ENCODE results near the gene SGTA. TPM values are rescaled to one million over a fixed set of nuclear protein-coding genes. Genes with fewer than 3 reads are reported as not detected.

The SGTA gene
- total RNA-seq, 1 donor from 2014 or later: 64.0 TPM

GRCh38 chr19:2807379-2808128 is 24.5 kb upstream of the SGTA start:
- Mint-ChIP-seq H3K4me1 (no peaks in the 10 kb centered on the region), H3K4me3 (no peak overlapping the region), H3K27ac (no peak overlapping the region), H3K27me3 (ENCODE audit: low read depth) (no peaks in the 10 kb centered on the region), H3K36me3 (peaks cover 15% of the 10 kb centered on the region), H3K9me3 (no peaks in the 10 kb centered on the region)
- no peak for DNase-seq (ENCODE audit: low spot score in 2 of 2, unreplicated experiment in 2 of 2)
- TF ChIP-seq, protein P1, sequence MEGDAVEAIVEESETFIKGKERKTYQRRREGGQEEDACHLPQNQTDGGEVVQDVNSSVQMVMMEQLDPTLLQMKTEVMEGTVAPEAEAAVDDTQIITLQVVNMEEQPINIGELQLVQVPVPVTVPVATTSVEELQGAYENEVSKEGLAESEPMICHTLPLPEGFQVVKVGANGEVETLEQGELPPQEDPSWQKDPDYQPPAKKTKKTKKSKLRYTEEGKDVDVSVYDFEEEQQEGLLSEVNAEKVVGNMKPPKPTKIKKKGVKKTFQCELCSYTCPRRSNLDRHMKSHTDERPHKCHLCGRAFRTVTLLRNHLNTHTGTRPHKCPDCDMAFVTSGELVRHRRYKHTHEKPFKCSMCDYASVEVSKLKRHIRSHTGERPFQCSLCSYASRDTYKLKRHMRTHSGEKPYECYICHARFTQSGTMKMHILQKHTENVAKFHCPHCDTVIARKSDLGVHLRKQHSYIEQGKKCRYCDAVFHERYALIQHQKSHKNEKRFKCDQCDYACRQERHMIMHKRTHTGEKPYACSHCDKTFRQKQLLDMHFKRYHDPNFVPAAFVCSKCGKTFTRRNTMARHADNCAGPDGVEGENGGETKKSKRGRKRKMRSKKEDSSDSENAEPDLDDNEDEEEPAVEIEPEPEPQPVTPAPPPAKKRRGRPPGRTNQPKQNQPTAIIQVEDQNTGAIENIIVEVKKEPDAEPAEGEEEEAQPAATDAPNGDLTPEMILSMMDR (IDR thresholded peaks at IDR 0.05; ENCODE audit: unreplicated experiment): no peak

GRCh38 chr19:2806736-2807378 is 23.8 kb upstream of the SGTA start:
- no peaks in the 10 kb centered on the region for H3K27me3 Mint-ChIP-seq (ENCODE audit: low read depth)
- peaks cover 17% of the 10 kb centered on the region for H3K36me3 Mint-ChIP-seq
- no peak overlapping the region for H3K27ac Mint-ChIP-seq
- TF ChIP-seq, protein P1 (IDR thresholded peaks at IDR 0.05; ENCODE audit: unreplicated experiment): no peak
- H3K4me3 Mint-ChIP-seq: no peak overlapping the region
- no peaks in the 10 kb centered on the region for H3K9me3 Mint-ChIP-seq
- H3K4me1 Mint-ChIP-seq: no peaks in the 10 kb centered on the region
- no peak for DNase-seq (ENCODE audit: low spot score in 2 of 2, unreplicated experiment in 2 of 2)

GRCh38 chr19:2805991-2806649 is 23.0 kb upstream of the SGTA start:
- TF ChIP-seq, protein P1 (IDR thresholded peaks at IDR 0.05; ENCODE audit: unreplicated experiment): no peak
- no peak for DNase-seq (ENCODE audit: low spot score in 2 of 2, unreplicated experiment in 2 of 2)
- Mint-ChIP-seq H3K27me3 (ENCODE audit: low read depth) (no peaks in the 10 kb centered on the region), H3K4me1 (no peaks in the 10 kb centered on the region), H3K27ac (no peak overlapping the region), H3K36me3 (peaks cover 19% of the 10 kb centered on the region), H3K4me3 (no peak overlapping the region), H3K9me3 (no peaks in the 10 kb centered on the region)

- DNase-seq (ENCODE audit: low spot score in 2 of 2, unreplicated experiment in 2 of 2): no peak
- Mint-ChIP-seq H3K4me3 (no peak overlapping the region), H3K27ac (no peak overlapping the region), H3K36me3 (peaks cover 23% of the 10 kb centered on the region), H3K9me3 (no peaks in the 10 kb centered on the region), H3K27me3 (ENCODE audit: low read depth) (no peaks in the 10 kb centered on the region), H3K4me1 (no peaks in the 10 kb centered on the region)
- TF ChIP-seq, protein P1 (IDR thresholded peaks at IDR 0.05; ENCODE audit: unreplicated experiment): no peak
Measured at GRCh38 chr19:2805261-2805900, 22.3 kb upstream of the SGTA start.

DNA sequence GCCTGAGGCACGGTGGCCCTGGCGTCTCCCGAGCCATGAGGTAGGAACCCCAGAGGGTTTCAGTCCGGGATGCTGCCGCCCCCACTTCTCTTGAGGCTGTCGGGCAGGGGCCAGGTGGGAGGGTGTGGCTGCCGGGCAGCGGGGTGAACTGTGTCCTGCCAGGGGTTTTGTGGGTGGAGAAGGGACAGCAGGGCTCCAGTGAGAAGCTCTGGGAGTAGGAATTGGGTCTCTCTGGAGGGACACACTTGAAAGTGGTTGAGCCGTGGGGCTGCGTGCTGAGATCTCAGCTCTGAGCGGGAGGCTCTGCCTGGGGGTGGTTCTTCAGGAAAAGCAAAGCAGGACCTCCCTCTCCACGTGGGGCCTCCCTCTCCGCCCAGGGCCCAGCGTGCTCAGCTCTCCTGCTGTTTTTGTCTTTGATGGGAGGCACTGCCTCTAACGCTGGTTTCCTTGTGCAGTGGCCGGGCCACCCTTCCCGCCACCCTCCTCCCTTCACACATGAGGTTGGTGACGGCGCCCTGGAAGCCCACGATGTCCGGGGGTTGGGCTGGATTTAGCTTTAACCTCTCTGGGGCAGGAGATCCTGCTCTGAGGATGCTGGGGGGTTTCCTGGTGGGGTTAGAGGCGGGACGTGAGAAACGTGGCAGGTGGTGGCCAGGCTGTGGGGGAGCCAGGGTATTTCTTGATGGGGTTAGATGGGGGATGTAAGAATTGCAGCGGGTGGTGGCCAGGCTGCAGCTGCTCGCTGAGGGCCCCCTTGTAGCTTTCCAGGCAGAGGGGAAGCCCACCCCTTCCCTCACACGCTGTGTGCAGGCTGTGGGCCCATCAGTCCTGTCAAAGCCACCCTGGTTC is 21.3 kb upstream of the SGTA start:
- Mint-ChIP-seq H3K4me3 (no peak overlapping the region), H3K4me1 (no peaks in the 10 kb centered on the region), H3K27me3 (ENCODE audit: low read depth) (no peaks in the 10 kb centered on the region), H3K27ac (no peak overlapping the region), H3K9me3 (no peaks in the 10 kb centered on the region), H3K36me3 (peaks cover 23% of the 10 kb centered on the region)
- TF ChIP-seq, protein P1 (IDR thresholded peaks at IDR 0.05; ENCODE audit: unreplicated experiment): no peak
- DNase-seq (ENCODE audit: low spot score in 2 of 2, unreplicated experiment in 2 of 2): no peak

Measured in mesothelial cell of epicardium (in vitro differentiated cells).